Neutrophil (primary cell): ENCODE results near the gene ERMARD.

Experiments
- H3K27ac ChIP-seq: fragments of 200-600 bp; sonication (generic); 2 replicates; pipeline ENCODE4 v1.5.1; 2016; ENCODE audit warnings: mild to moderate bottlenecking, moderate library complexity
- H3K27me3 ChIP-seq: fragments of 200-600 bp; sonication (generic); 2 replicates; pipeline ENCODE4 v1.6.0; 2016; ENCODE audit warnings: mild to moderate bottlenecking
- H3K36me3 ChIP-seq: fragments of 200-600 bp; sonication (generic); 2 replicates; pipeline ENCODE4 v1.5.1; 2017
- H3K4me1 ChIP-seq, 2 experiments: fragments of 200-600 bp in 1 of 2; sonication (generic) in 1 of 2; 1 replicate in 1 of 2; 2 replicates in 1 of 2; pipeline versions ENCODE4 v1.5.1 to v1.6.1; 2013 to 2016; ENCODE audit warnings: low read depth in 1 of 2, low read length in 1 of 2, mild to moderate bottlenecking in 1 of 2, moderate library complexity in 1 of 2; ENCODE audit not compliant: control insufficient read depth in 1 of 2, insufficient read depth in 1 of 2
- H3K4me3 ChIP-seq, 2 experiments: fragments of 200-600 bp in 1 of 2; sonication (generic) in 1 of 2; 1 replicate in 1 of 2; 2 replicates in 1 of 2; pipeline ENCODE4 v1.5.1; 2013 to 2016; ENCODE audit warnings: low read depth in 1 of 2, low read length in 1 of 2, mild to moderate bottlenecking in 1 of 2, moderate library complexity in 1 of 2
- H3K9me3 ChIP-seq: fragments of 200-600 bp; sonication (generic); 2 replicates; pipeline ENCODE4 v1.5.1; 2016
- CTCF ChIP-seq: fragments of 200-600 bp; sonication (generic); IDR thresholded peaks from 2 replicates; pipeline ENCODE4 v1.5.1; 2016; ENCODE audit warnings: antibody characterized with exemption

Gene ERMARD

GRCh38 chr6:169725125-169726048 lies 26.0 kb upstream of the ERMARD start:
- H3K9me3 ChIP-seq: no peaks in the 10 kb centered on the region
- no peaks in the 10 kb centered on the region for H3K36me3 ChIP-seq
- H3K27ac ChIP-seq: no peak overlapping the region
- TF ChIP-seq CTCF: no peak
- peaks cover 49% of the 10 kb centered on the region for H3K27me3 ChIP-seq
- H3K4me1 ChIP-seq: peaks cover 15 to 17% of the 10 kb centered on the region in 2 experiments
- H3K4me3 ChIP-seq: peak overlapping the region; percentile 39 to 60

GRCh38 chr6:169726049-169726400 lies 25.4 kb upstream of the ERMARD start:
- H3K4me1 ChIP-seq: peaks cover 15 to 17% of the 10 kb centered on the region in 2 experiments
- no peak for TF ChIP-seq CTCF
- no peak overlapping the region for H3K4me3 ChIP-seq
- no peaks in the 10 kb centered on the region for H3K36me3 ChIP-seq
- no peaks in the 10 kb centered on the region for H3K9me3 ChIP-seq
- H3K27ac ChIP-seq: no peak overlapping the region
- peaks cover 49% of the 10 kb centered on the region for H3K27me3 ChIP-seq

DNA sequence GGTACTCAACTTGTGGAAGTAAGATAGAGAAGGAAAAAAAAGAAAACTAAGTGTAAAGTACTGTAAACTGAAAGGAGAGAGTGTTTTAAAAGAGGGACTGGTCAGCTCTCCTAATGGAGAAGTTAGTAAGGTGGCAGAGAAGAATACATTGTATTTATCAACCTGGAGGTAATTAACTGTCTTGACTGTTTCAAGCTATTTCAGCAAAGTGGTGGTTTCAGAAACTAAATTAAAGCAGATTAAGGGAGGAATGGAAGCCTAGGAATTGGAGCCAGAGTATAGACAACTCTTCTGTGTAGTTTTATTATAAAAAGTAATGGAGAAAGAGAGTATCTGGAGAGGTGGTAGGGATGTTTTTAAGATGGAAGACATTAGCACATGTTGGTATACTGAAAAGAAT lies 24.5 kb upstream of the ERMARD start:
- Histone ChIP-seq H3K27ac (no peak overlapping the region), H3K27me3 (peaks cover 49% of the 10 kb centered on the region), H3K4me1 (peaks cover 15 to 17% of the 10 kb centered on the region in 2 experiments), H3K9me3 (no peaks in the 10 kb centered on the region), H3K4me3 (no peak overlapping the region), H3K36me3 (no peaks in the 10 kb centered on the region)
- no peak for TF ChIP-seq CTCF

DNA sequence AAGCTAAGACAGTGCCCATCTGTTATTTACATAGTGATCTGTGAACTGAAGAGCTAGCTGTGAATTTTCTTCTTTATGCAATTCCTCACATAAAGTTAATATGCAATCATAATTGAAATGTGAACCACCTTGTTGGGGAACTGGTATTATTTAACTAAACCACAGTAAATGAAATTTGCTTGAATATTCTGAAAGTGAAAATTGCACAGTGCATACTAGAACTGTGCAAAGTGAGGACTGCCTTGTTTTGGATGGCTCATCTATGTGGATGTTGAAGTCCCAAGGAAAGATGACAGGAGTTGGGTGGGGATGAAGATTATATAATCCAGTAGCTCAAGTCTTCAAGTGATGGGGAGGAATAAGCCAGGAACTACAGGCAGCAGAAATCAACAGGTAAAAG lies 21.5 kb upstream of the ERMARD start:
- no peak for TF ChIP-seq CTCF
- peaks cover 39% of the 10 kb centered on the region for H3K27me3 ChIP-seq
- no peaks in the 10 kb centered on the region for H3K9me3 ChIP-seq
- no peaks in the 10 kb centered on the region for H3K36me3 ChIP-seq
- H3K4me1 ChIP-seq: peaks cover 3 to 4% of the 10 kb centered on the region in 2 experiments
- no peak overlapping the region for H3K27ac ChIP-seq
- H3K4me3 ChIP-seq: no peak overlapping the region

GRCh38 chr6:169738204-169738975 lies 13.0 kb upstream of the ERMARD start:
- H3K27me3 ChIP-seq: peaks cover 31% of the 10 kb centered on the region
- no peaks in the 10 kb centered on the region for H3K9me3 ChIP-seq
- no peaks in the 10 kb centered on the region for H3K36me3 ChIP-seq
- H3K4me3 ChIP-seq: no peak overlapping the region
- no peak for TF ChIP-seq CTCF
- H3K27ac ChIP-seq: no peak overlapping the region
- H3K4me1 ChIP-seq: no peaks in the 10 kb centered on the region
